HG03060 (cell line): ENCODE data around the gene PGGHG.

ENCODE experiments used
- ATAC-seq: cut with Tn5 transposase; IDR thresholded peaks from one replicate; pipeline ENCODE4 v1.9.1; 2021; ENCODE audit warnings: low read depth, moderate number of reproducible peaks; ENCODE audit not compliant: unreplicated experiment

The PGGHG gene

DNA sequence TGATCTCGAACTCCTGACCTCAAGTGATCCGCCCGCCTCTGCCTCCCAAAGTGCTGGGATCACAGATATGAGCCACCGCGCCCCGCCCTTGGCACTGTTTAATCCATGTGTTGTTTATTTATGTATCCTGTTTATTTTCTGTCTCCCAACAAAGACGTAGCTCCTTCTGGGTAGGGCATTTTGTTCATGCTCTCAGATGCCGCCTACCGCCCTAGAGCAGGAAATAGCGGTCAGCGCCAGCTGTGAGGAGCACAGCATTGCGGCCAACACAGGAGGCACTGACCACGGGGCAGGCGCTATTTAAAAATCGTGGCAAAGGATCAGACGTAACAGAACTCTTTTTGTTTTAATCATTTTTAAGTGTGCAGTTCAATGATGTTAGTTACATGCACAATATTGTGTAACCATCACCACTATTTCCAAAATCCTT is 20.2 kb upstream of the PGGHG start:
- ATAC-seq: peak; percentile 20

- peak; percentile 72 for ATAC-seq
Observed at GRCh38 chr11:269146-269890, 19.6 kb upstream of the PGGHG start.

DNA sequence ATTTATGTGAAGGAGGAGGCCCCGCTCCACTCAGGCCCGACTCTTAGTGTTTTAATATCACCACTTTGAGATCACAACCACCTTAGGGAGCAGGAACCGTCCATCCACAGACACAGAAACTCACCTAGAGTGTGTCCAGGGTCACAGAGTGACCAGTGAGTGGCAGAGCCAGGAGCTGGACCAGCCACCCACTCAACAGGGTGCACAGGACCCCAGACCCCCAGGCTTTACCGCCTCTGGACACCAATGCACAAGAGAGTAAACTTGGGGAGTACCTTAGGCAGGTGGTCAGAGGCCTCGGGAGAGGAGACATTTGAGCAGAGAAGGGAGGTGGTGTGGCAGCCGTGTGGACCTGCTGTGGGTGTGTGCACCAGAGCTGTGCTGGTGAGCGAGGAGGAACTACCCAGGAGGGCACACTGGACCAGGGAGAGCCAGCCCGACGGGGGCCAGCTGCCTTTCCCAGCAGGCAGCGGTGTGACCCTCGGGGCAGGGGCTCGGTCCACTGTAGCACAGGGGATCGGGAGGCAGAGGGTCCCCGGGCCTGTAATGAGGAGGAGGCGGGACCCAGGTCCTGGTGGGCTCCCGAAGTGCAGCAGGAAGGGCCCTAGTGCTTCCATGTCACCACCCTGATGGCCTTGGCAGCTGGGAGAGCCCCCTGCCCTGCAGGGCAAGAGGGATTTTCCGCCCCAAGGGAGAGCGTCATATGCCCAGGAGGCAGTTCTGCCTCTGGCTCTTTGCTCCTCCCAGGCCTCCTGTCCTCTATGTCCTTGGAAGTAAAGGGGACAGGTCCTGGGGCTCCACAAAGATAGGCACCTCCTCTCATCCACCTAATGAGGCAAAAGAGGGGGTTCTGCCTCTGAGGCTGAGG is 18.2 kb upstream of the PGGHG start:
- ATAC-seq: no peak

DNA sequence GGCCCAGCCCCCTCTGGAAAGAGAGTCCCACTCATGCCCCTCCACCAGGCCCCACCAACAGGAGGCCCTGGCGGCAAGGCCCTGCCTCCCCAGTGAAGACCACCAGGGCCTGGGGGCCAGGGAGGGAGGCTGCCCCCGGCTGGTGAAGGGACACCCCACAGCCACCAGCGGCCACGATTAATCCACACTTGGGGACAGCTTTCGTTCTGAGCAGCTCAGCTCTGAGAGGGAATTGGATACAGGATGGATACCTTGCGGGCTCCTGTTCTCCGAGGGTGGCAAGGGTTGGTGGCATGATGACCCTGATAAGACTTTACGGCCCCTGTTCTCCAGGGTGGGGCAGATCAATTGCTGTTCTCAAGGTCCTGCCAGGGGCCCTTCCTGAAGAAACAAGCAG is 17.6 kb upstream of the PGGHG start:
- no peak for ATAC-seq

DNA sequence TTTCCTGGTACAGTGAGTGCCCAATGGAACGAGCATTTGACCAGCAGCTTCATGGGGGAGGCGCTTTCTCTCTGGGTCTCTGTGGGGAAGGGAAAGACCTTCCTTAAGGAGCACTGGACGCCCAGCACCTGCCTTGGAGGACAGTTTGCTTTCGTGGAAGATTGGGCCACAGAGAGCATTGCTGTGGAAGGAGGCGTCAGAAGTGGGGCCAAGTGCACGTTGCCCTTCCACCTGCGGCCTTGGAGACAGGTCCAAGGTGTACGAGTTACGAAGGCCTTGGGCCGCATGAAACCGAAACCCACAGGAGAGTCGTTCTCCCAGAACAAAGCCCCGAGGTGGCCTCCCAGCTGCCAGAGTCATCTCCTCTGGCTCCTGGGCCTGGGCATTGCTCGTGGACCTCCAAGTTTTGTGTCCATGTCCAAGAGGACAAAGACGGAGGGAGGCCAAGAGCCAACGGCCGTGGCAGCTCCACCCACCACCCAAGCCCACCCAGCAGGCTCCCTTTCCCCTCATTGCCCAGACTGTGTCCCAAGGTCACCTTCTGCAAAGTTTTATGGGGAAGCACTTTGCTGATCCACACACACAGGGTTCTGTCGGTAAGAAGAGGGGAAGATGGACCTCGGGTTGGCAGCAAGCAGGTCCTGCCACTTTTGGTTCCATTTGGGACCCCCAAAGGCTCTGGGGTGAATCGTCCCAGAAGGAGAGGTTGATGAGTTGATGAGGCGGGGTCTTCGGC is 16.6 kb upstream of the PGGHG start:
- ATAC-seq: no peak

DNA sequence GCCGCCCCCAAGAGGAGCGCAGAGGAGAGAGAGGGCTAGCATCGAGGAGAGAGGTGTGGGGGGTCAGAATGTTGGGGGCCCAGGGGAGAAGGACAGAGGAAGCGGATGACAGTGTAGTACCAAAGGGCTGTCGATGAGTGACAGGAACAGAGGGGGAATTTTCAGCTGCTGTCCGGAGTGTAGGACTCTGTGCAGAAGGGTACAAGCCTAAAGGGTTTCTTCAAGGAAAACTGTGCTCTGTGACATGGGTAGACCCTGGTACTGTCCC is 16.1 kb upstream of the PGGHG start:
- no peak for ATAC-seq

DNA sequence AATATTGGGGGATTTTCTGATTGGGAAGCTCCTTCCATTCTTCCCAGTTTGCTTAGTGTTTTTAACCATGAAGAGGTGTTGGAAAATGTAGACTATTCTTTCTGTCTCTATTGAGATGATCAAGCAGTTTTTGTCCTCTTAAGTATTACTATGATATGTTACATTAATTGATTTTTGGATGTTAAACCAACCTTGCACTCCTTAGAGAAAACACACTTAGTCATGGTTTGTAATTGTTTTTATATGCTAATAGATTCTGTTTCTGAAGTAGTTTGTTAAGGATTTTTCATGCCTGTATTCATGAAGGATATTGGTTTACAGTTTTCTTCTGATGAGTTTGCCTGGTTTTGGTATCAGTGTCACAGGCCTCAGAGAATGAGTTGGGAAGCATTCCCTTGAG is 12.7 kb upstream of the PGGHG start:
- ATAC-seq: no peak

DNA sequence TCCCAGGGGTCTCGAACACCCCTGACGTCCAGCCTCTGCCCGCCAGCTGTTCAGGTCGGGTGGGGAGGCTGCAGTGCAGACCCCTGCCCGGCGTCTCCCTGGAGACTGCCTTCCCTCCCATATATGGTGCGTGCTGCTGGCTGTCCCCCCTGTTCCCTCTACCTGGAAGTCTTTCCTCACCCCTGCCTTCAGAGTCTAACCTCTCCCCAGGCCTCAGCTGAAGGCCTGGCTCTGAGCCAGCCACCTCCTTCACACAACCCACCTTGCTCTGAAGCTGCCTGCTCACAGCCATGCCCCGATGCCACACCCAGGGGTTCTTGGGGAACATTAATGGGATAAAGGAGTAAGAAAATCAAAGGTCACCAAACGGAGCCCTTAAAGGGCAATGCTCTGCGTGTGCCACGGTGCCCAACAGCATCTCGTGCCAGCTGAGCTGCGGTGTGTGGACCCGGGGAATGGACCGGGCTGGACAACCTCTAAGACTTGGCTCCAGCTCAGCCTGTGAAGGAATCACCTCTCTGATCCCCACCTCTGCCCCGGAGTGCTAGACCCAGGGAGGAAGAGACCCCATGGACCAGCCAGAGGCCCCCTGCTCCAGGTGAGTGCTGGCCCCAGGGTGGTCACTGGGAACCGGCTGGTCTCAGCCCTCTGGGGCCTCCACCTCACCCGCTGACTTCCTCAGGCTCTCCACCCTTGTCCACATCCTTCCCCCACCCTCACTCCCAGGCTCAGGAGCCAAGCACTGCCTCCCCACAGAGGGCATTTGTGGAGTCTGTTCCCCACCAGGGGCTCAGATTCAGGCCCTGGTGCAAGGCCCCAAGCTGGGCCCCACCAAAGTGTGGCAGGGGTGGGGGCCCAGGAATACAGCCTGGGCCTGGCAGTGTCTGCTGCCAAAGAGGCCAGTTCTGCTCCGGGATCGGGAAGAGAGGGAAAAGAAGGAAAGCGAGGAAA is 10.7 kb upstream of the PGGHG start, which contains the start of gene NLRP6:
NLRP6 (plus strand) TSS at position 407 of the 951 bp plus-strand sequence; CDS start at position 570, 163 bp downstream.
- ATAC-seq: no peak

DNA sequence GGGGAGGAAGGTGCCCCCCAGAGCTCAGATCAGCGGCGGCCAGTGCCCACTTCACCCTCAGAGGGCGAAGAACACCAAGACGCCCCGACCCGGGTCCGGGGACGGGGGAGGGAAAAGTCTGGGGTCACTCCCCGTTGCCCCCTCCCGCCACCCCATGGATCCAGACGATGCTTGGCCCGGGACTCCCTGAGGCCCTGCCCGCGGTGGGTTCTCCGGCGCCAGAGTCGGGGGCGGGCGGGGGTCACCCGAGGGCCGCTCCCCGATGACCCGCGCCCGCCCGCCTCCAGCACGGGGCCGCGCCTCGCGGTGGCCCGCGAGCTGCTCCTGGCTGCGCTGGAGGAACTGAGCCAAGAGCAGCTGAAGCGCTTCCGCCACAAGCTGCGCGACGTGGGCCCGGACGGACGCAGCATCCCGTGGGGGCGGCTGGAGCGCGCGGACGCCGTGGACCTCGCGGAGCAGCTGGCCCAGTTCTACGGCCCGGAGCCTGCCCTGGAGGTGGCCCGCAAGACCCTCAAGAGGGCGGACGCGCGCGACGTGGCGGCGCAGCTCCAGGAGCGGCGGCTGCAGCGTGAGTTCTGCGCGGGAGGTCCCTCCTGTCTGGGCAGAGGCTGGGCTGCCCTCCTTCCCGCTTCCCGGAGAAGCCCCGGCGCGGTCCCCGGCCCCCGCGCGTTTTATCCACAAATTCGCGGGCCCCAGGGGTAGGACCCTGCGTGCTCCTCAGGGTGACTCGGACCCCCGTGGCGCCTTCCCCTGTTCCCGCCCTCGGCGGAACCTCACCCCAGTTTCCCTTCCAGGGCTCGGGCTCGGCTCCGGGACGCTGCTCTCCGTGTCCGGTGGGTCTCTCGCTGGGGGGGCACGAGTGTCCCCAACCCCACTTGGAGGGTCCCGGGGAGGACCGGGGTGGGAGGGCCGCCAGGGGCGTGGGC is 9.6 kb upstream of the PGGHG start:
- ATAC-seq: no peak

DNA sequence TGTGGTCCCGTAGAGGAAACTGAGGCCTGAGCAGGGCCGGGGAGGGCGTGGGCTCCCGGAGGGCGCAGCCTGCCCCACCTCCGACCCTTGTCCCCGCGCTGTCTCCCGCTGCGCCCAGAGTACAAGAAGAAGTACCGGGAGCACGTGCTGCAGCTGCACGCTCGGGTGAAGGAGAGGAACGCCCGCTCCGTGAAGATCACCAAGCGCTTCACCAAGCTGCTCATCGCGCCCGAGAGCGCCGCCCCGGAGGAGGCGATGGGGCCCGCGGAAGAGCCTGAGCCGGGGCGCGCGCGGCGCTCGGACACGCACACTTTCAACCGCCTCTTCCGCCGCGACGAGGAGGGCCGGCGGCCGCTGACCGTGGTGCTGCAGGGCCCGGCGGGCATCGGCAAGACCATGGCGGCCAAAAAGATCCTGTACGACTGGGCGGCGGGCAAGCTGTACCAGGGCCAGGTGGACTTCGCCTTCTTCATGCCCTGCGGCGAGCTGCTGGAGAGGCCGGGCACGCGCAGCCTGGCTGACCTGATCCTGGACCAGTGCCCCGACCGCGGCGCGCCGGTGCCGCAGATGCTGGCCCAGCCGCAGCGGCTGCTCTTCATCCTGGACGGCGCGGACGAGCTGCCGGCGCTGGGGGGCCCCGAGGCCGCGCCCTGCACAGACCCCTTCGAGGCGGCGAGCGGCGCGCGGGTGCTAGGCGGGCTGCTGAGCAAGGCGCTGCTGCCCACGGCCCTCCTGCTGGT is 8.8 kb upstream of the PGGHG start:
- no peak for ATAC-seq

DNA sequence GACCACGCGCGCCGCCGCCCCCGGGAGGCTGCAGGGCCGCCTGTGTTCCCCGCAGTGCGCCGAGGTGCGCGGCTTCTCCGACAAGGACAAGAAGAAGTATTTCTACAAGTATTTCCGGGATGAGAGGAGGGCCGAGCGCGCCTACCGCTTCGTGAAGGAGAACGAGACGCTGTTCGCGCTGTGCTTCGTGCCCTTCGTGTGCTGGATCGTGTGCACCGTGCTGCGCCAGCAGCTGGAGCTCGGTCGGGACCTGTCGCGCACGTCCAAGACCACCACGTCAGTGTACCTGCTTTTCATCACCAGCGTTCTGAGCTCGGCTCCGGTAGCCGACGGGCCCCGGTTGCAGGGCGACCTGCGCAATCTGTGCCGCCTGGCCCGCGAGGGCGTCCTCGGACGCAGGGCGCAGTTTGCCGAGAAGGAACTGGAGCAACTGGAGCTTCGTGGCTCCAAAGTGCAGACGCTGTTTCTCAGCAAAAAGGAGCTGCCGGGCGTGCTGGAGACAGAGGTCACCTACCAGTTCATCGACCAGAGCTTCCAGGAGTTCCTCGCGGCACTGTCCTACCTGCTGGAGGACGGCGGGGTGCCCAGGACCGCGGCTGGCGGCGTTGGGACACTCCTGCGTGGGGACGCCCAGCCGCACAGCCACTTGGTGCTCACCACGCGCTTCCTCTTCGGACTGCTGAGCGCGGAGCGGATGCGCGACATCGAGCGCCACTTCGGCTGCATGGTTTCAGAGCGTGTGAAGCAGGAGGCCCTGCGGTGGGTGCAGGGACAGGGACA is 8.0 kb upstream of the PGGHG start:
- ATAC-seq: no peak

GRCh38 chr11:281486-282161 is 7.3 kb upstream of the PGGHG start:
- ATAC-seq: no peak

- no peak for ATAC-seq
Observed at GRCh38 chr11:282171-282570, 6.8 kb upstream of the PGGHG start.

- ATAC-seq: no peak
Observed at GRCh38 chr11:282630-283360, 6.1 kb upstream of the PGGHG start.

DNA sequence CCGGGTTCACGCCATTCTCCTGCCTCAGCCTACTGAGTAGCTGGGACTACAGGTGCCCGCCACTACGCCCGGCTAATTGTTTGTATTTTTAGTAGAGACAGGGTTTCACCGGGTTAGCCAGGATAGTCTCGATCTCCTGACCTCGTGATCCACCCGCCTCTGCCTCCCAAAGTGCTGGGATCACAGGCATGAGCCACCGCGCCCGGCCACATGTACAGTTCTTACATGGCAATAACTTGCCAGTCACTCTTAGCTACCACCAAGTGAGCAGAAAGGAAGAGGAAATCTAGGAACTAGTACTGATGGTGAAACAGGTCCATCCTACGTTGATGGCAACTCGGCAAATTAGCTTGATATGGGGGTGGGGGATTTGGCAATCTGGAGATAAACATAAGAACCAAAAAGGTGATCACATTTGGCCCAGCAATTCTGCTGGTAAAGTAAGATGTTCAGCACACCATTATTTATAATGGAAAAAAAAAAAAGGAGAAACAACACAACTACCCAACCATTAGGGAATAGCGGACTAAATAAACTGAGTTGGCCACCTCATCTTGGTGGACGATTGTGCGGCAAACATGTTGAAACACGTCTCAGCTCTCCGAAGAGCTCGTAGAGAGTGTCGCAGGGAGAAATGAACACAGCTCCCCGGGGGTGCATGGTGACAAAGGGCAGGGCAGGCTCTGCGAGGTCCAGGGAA is 5.4 kb upstream of the PGGHG start:
- no peak for ATAC-seq
